Tibial artery (tissue), 4 donors: ENCODE results near the gene CPB2.

Experiments
- DNase-seq, 2 donors: peaks; one replicate each; pipeline ENCODE4 v3.0.0-alpha.2; 2019
- H3K27ac ChIP-seq, 2 donors: fragments of 200-600 bp; sonication (generic) in 1 of 2; 1 replicate in 1 of 2; 2 replicates in 1 of 2; pipeline ENCODE4 v1.5.1; 2018 to 2019; ENCODE audit warnings: mild to moderate bottlenecking in 1 of 2
- H3K27me3 ChIP-seq, 2 donors: fragments of 200-600 bp; sonication (generic) in 1 of 2; one replicate each; pipeline versions ENCODE4 v1.5.1 to v1.6.0; 2016 to 2019
- H3K36me3 ChIP-seq, 3 donors: fragments of 200-600 bp; sonication (generic) in 2 of 3; one replicate each; pipeline ENCODE4 v1.5.1; 2016 to 2019; ENCODE audit warnings: mild to moderate bottlenecking in 2 of 3
- H3K4me1 ChIP-seq, 4 donors: fragments of 200-600 bp; sonication (generic) in 2 of 4; 1 replicate in 3 of 4; 2 replicates in 1 of 4; pipeline ENCODE4 v1.5.1; 2016 to 2019
- H3K4me3 ChIP-seq, 2 donors: fragments of 200-600 bp; sonication (generic) in 1 of 2; 1 replicate in 1 of 2; 2 replicates in 1 of 2; pipeline ENCODE4 v1.5.1; 2018 to 2019; ENCODE audit warnings: mild to moderate bottlenecking in 2 of 2
- H3K9me3 ChIP-seq, 3 donors: fragments of 200-600 bp; sonication (generic) in 1 of 3; one replicate each; pipeline ENCODE4 v1.5.1; 2016 to 2019
- intact Hi-C: fragments of 100-400 bp; cut with DNase I; formaldehyde crosslinking; loops from one replicate; pipeline ENCODE4 v1.15.0; 2023; ENCODE audit warnings: low total_unique reads
- TF ChIP-seq, protein P1 (sequence below), 2 experiments: fragments of 200-600 bp in 1 of 2; fragments of 450-650 bp in 1 of 2; IDR thresholded peaks; one replicate each; pipeline ENCODE4 v1.5.1; 2017 to 2019; ENCODE audit warnings: antibody characterized with exemption in 2 of 2, mild to moderate bottlenecking in 1 of 2, moderate library complexity in 1 of 2

The CPB2 gene

GRCh38 chr13:46111151-46111550 is 6.3 kb upstream of the CPB2 start:
- H3K27me3 ChIP-seq: no peaks in the 10 kb centered on the region
- no peaks in the 10 kb centered on the region for H3K36me3 ChIP-seq
- H3K27ac ChIP-seq: no peak overlapping the region
- H3K4me3 ChIP-seq: no peak overlapping the region
- no peaks in the 10 kb centered on the region for H3K4me1 ChIP-seq
- H3K9me3 ChIP-seq: no peaks in the 10 kb centered on the region
- TF ChIP-seq, protein P1, sequence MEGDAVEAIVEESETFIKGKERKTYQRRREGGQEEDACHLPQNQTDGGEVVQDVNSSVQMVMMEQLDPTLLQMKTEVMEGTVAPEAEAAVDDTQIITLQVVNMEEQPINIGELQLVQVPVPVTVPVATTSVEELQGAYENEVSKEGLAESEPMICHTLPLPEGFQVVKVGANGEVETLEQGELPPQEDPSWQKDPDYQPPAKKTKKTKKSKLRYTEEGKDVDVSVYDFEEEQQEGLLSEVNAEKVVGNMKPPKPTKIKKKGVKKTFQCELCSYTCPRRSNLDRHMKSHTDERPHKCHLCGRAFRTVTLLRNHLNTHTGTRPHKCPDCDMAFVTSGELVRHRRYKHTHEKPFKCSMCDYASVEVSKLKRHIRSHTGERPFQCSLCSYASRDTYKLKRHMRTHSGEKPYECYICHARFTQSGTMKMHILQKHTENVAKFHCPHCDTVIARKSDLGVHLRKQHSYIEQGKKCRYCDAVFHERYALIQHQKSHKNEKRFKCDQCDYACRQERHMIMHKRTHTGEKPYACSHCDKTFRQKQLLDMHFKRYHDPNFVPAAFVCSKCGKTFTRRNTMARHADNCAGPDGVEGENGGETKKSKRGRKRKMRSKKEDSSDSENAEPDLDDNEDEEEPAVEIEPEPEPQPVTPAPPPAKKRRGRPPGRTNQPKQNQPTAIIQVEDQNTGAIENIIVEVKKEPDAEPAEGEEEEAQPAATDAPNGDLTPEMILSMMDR (IDR thresholded peaks at IDR 0.05): no peak
- DNase-seq: no peak
- intact Hi-C loops: no loop called here

GRCh38 chr13:46109451-46109850 is 4.6 kb upstream of the CPB2 start:
- Histone ChIP-seq H3K27ac (no peak overlapping the region), H3K9me3 (no peaks in the 10 kb centered on the region), H3K27me3 (no peaks in the 10 kb centered on the region), H3K36me3 (no peaks in the 10 kb centered on the region), H3K4me3 (no peak overlapping the region), H3K4me1 (no peaks in the 10 kb centered on the region)
- intact Hi-C loops: no loop called here
- DNase-seq: no peak
- TF ChIP-seq, protein P1 (IDR thresholded peaks at IDR 0.05): no peak

DNA sequence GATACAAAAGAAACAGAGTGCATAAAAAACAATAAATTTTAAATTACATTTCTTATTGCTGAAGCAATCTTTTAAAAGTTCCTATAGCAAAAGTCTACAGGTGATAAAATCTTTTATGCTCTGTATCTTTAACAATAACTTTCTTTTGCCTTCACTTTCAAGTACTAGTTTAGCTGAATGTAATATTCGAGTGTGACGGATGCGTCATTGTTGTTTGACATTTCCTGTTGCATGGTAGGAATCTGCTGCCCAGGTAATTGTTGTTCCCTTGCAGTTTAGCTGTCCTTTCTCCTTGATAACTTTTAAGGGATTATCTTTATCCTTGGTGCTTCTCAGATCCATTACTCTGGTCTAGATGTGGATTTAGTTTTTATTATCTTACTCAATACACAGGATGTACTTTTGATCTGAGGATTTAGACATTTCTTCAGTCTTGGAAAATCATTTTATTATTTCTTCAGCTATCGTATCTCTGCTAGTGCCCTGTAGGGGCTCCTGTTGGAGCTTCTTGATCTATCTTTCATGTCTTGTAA is 2.1 kb upstream of the CPB2 start:
- TF ChIP-seq, protein P1 (IDR thresholded peaks at IDR 0.05): no peak
- H3K4me1 ChIP-seq: peaks cover 0 to 4% (median 0%) of the 10 kb centered on the region in 4 donors
- H3K4me3 ChIP-seq: no peak overlapping the region
- intact Hi-C loops: no loop called here
- H3K9me3 ChIP-seq: no peaks in the 10 kb centered on the region
- H3K27ac ChIP-seq: no peak overlapping the region
- H3K27me3 ChIP-seq: no peaks in the 10 kb centered on the region
- no peaks in the 10 kb centered on the region for H3K36me3 ChIP-seq
- DNase-seq: no peak

- Histone ChIP-seq H3K27ac (no peak overlapping the region), H3K9me3 (no peaks in the 10 kb centered on the region), H3K4me3 (no peak overlapping the region), H3K27me3 (no peaks in the 10 kb centered on the region), H3K4me1 (peaks cover 0 to 21% (median 0%) of the 10 kb centered on the region in 4 donors), H3K36me3 (no peaks in the 10 kb centered on the region)
- TF ChIP-seq, protein P1 (IDR thresholded peaks at IDR 0.05): no peak
- intact Hi-C loops: no loop called here
- no peak for DNase-seq
Measured at GRCh38 chr13:46103037-46103436, 1.8 kb downstream of the CPB2 start.

DNA sequence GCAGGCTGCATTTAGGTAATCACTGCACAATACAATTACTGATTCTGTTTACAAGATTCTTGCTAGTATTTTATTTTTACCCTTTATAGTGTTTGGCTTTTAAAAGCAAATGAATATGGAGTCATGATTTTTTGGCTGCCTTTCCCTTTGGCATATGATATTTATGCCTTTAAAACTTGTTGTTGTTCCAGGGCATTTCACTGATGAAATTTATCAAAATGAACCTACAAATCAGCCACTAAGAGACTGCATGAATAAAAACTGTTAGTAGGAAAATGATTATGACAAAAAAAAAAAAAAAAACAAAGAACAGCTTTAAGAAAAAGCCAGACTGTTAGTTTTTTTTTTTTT is 2.6 kb downstream of the CPB2 start:
- Histone ChIP-seq H3K27ac (no peak overlapping the region), H3K4me3 (no peak overlapping the region), H3K9me3 (no peaks in the 10 kb centered on the region), H3K27me3 (no peaks in the 10 kb centered on the region), H3K36me3 (no peaks in the 10 kb centered on the region), H3K4me1 (peaks cover 0 to 21% (median 0%) of the 10 kb centered on the region in 4 donors)
- TF ChIP-seq, protein P1 (IDR thresholded peaks at IDR 0.05): no peak
- intact Hi-C loops: no loop called here
- DNase-seq: no peak
